Measurements from ENCODE around the gene ALDH5A1.

GRCh38 chr6:24493945-24494820, 586 bp upstream of the ALDH5A1 start:
- no peak; the same call in 1 of the 2 replicates for TF ChIP-seq CTCF (conservative IDR thresholded peaks at IDR 0.05; ENCODE audit: low read length)
- TF ChIP-seq EZH2phosphoT487 (IDR thresholded peaks at IDR 0.05; ENCODE audit: borderline replicate concordance): no peak
